Liver (tissue), 9 donors: ENCODE results near the gene MS4A7. TPM values are rescaled to one million over a fixed set of nuclear protein-coding genes. Genes with fewer than 3 reads are reported as not detected.

Experiments used
- DNase-seq: peaks from one replicate; pipeline ENCODE4 v3.0.0-alpha.2; 2017; ENCODE audit warnings: low spot score
- H3K27ac ChIP-seq, 2 donors: one replicate each; pipeline ENCODE4 v1.7.0; 2013; ENCODE audit warnings: inconsistent platforms in 2 of 2, low read length in 2 of 2, control low read depth in 1 of 2, low read depth in 1 of 2, mild to moderate bottlenecking in 1 of 2
- H3K27me3 ChIP-seq, 4 donors: one replicate each; pipeline versions ENCODE4 v1.6.1 to v1.7.0; 2013; ENCODE audit warnings: low read length in 3 of 4, inconsistent platforms in 1 of 4, mild to moderate bottlenecking in 1 of 4, moderate library complexity in 1 of 4; ENCODE audit not compliant: control insufficient read depth in 4 of 4, insufficient read depth in 4 of 4
- H3K36me3 ChIP-seq, 4 donors: one replicate each; pipeline versions ENCODE4 v1.6.1 to v1.7.0; 2013; ENCODE audit warnings: low read length in 3 of 4, mild to moderate bottlenecking in 3 of 4, low read depth in 1 of 4, moderate library complexity in 1 of 4; ENCODE audit not compliant: control insufficient read depth in 4 of 4, insufficient read depth in 3 of 4
- H3K4me1 ChIP-seq, 4 donors: one replicate each; pipeline versions ENCODE4 v1.6.1 to v1.7.0; 2013; ENCODE audit warnings: low read length in 3 of 4, mild to moderate bottlenecking in 3 of 4, moderate library complexity in 1 of 4; ENCODE audit not compliant: control insufficient read depth in 4 of 4, insufficient read depth in 4 of 4
- H3K4me3 ChIP-seq, 3 donors: one replicate each; pipeline versions ENCODE4 v1.6.1 to v1.7.0; 2013; ENCODE audit warnings: low read length in 3 of 3, control low read depth in 1 of 3, low read depth in 1 of 3, mild to moderate bottlenecking in 1 of 3
- H3K9ac ChIP-seq, 2 donors: one replicate each; pipeline ENCODE4 v1.7.0; 2013; ENCODE audit warnings: low read length in 2 of 2, mild to moderate bottlenecking in 2 of 2, moderate library complexity in 2 of 2, control low read depth in 1 of 2, low read depth in 1 of 2
- H3K9me3 ChIP-seq, 4 donors: one replicate each; pipeline versions ENCODE4 v1.6.1 to v1.7.0; 2013; ENCODE audit warnings: low read length in 3 of 4; ENCODE audit not compliant: control insufficient read depth in 4 of 4
- ATF3 ChIP-seq: IDR thresholded peaks from 2 replicates; pipeline ENCODE4 v1.6.1; 2016; ENCODE audit warnings: antibody characterized with exemption
- CTCF ChIP-seq: fragments of 150-350 bp; IDR thresholded peaks from 2 replicates; pipeline ENCODE4 v1.5.1; 2017; ENCODE audit warnings: improper control_type of control experiment, low read depth, low read length; ENCODE audit not compliant: missing input control
- EGR1 ChIP-seq, 2 donors: IDR thresholded peaks; 2 replicates each; pipeline ENCODE4 v1.6.1; 2016 to 2018; ENCODE audit warnings: antibody characterized with exemption in 2 of 2, low read depth in 2 of 2
- FOXA1 ChIP-seq: IDR thresholded peaks from 2 replicates; pipeline ENCODE4 v1.6.1; 2016; ENCODE audit warnings: antibody characterized with exemption
- FOXA2 ChIP-seq: IDR thresholded peaks from 2 replicates; pipeline ENCODE4 v1.6.1; 2016; ENCODE audit warnings: antibody characterized with exemption
- HNF4A ChIP-seq, 2 donors: conservative IDR thresholded peaks; 2 replicates each; pipeline ENCODE4 v1.6.1; 2016; ENCODE audit warnings: antibody characterized with exemption in 2 of 2, mild to moderate bottlenecking in 2 of 2
- HNF4G ChIP-seq: IDR thresholded peaks from 2 replicates; pipeline ENCODE4 v1.6.1; 2016; ENCODE audit warnings: antibody characterized with exemption
- JUND ChIP-seq, 2 donors: IDR thresholded peaks; 2 replicates each; pipeline ENCODE4 v1.6.1; 2016; ENCODE audit warnings: antibody characterized with exemption in 2 of 2
- MAX ChIP-seq: IDR thresholded peaks from 2 replicates; pipeline ENCODE4 v1.6.1; 2016; ENCODE audit warnings: antibody characterized with exemption
- NR2F2 ChIP-seq: IDR thresholded peaks from 2 replicates; pipeline ENCODE4 v1.6.1; 2016; ENCODE audit warnings: antibody characterized with exemption
- RAD21 ChIP-seq, 2 donors: IDR thresholded peaks; 2 replicates each; pipeline ENCODE4 v1.6.1; 2016; ENCODE audit warnings: antibody characterized with exemption in 2 of 2, mild to moderate bottlenecking in 2 of 2
- RXRA ChIP-seq, 2 donors: IDR thresholded peaks; 2 replicates each; pipeline ENCODE4 v1.6.1; 2017 to 2018; ENCODE audit warnings: antibody characterized with exemption in 2 of 2, mild to moderate bottlenecking in 1 of 2
- SP1 ChIP-seq: IDR thresholded peaks from 2 replicates; pipeline ENCODE4 v1.6.1; 2018; ENCODE audit warnings: antibody characterized with exemption, mild to moderate bottlenecking
- TAF1 ChIP-seq: conservative IDR thresholded peaks from 2 replicates; pipeline ENCODE4 v1.6.1; 2016; ENCODE audit warnings: antibody characterized with exemption, mild to moderate bottlenecking
- YY1 ChIP-seq: IDR thresholded peaks from 2 replicates; pipeline ENCODE4 v1.6.1; 2016; ENCODE audit warnings: antibody characterized with exemption, mild to moderate bottlenecking
- WGBS: extraction: QIAGEN DNeasy Blood & Tissue Kit; methylation state at CpG from one replicate; pipeline ENCODE4 v1.1.7; 2013; 5-methylcytosine and 5-hydroxymethylcytosine counted together
- polyA plus RNA-seq, 2 donors: library from polyadenylated mRNA; stranded (reverse) in 1 of 2; unstranded in 1 of 2; fragments of 200-250 nt in 1 of 2; fragments of >200 nt in 1 of 2; fragmentation: Nextera tagmentation in 1 of 2; extraction: Ambion mirVana in 1 of 2; gene quantifications; one replicate each; pipeline versions ENCODE4 v1.2.1 to v1.2.3, GENCODE V29; 2013 to 2015
- total RNA-seq, 2 donors: library from RNA; depleted of rRNA; stranded (reverse); fragments of >200 nt; gene quantifications; one replicate each; pipeline ENCODE4 v1.2.3, GENCODE V29; 2014
- TF ChIP-seq, protein P1 (sequence below): IDR thresholded peaks from 2 replicates; pipeline ENCODE4 v1.6.1; 2016; ENCODE audit warnings: antibody characterized with exemption
- TF ChIP-seq, protein P2 (sequence below): IDR thresholded peaks from 2 replicates; pipeline ENCODE4 v1.6.1; 2016; ENCODE audit warnings: antibody characterized with exemption, mild to moderate bottlenecking
- donor health status: healthy.
- donor health status: healthy.
- donor health status: healthy.
- donor health status: healthy.
- donor health status: healthy.

The MS4A7 gene
- total and polyA plus RNA-seq, 4 donors = 16.3 to 50.0 (median 28.5) TPM

DNA sequence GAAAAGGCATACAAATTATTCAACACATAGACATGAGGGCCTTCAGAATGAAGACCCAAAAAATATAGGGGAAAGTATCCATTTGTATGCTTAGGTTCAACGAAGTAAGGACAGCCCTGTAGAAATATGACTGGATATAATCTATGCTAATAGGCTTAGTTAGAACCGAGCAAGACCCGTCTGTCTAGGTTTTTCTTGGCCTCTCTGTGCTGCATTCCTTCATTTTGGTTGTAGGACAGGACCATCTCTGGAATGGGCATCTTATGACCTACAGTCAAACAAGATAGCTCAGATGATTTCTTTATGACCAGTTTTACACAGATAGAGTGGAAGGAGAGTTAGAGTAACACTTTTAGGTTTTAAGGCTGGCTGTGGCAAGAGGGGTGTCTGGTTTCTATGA, 5.6 kb upstream of the MS4A7 start:
- no peak overlapping the region for H3K9ac ChIP-seq
- no peak for TF ChIP-seq YY1
- TF ChIP-seq, protein P1, sequence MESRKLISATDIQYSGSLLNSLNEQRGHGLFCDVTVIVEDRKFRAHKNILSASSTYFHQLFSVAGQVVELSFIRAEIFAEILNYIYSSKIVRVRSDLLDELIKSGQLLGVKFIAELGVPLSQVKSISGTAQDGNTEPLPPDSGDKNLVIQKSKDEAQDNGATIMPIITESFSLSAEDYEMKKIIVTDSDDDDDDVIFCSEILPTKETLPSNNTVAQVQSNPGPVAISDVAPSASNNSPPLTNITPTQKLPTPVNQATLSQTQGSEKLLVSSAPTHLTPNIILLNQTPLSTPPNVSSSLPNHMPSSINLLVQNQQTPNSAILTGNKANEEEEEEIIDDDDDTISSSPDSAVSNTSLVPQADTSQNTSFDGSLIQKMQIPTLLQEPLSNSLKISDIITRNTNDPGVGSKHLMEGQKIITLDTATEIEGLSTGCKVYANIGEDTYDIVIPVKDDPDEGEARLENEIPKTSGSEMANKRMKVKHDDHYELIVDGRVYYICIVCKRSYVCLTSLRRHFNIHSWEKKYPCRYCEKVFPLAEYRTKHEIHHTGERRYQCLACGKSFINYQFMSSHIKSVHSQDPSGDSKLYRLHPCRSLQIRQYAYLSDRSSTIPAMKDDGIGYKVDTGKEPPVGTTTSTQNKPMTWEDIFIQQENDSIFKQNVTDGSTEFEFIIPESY = no peak
- peaks cover 0 to 3% (median 0%) of the 10 kb centered on the region in 4 donors for H3K27me3 ChIP-seq
- no peaks in the 10 kb centered on the region for H3K9me3 ChIP-seq
- 54% methylated on average over 3 of the region's 3 CpGs for WGBS
- H3K36me3 ChIP-seq = no peaks in the 10 kb centered on the region
- no peak for DNase-seq
- no peak overlapping the region for H3K27ac ChIP-seq
- H3K4me1 ChIP-seq = no peaks in the 10 kb centered on the region
- H3K4me3 ChIP-seq = no peak overlapping the region

- Histone ChIP-seq H3K4me3 (no peak overlapping the region), H3K27me3 (peaks cover 0 to 3% (median 0%) of the 10 kb centered on the region in 4 donors), H3K4me1 (no peaks in the 10 kb centered on the region), H3K36me3 (no peaks in the 10 kb centered on the region), H3K27ac (no peak overlapping the region), H3K9ac (no peak overlapping the region), H3K9me3 (no peaks in the 10 kb centered on the region)
- DNase-seq = no peak
- no peak for TF ChIP-seq TAF1
- TF ChIP-seq RAD21 (IDR thresholded peaks at IDR 0.05) = no peak
- TF ChIP-seq SP1 = no peak
- 87% methylated on average over 3 of the region's 3 CpGs for WGBS
These were observed 3.0 kb upstream of the MS4A7 start for GRCh38 chr11:60375316-60375715.

- Histone ChIP-seq H3K27me3 (peaks cover 0 to 3% (median 0%) of the 10 kb centered on the region in 4 donors), H3K9me3 (no peaks in the 10 kb centered on the region), H3K36me3 (no peaks in the 10 kb centered on the region), H3K9ac (no peak overlapping the region), H3K4me1 (no peaks in the 10 kb centered on the region), H3K4me3 (no peak overlapping the region), H3K27ac (no peak overlapping the region)
- WGBS = 83% methylated on average over 3 of the region's 3 CpGs
- DNase-seq = no peak
- no peak for TF ChIP-seq HNF4G
- TF ChIP-seq RAD21 (IDR thresholded peaks at IDR 0.05) = no peak
- TF ChIP-seq HNF4A (conservative IDR thresholded peaks at IDR 0.05) = no peak
- TF ChIP-seq MAX = no peak
- TF ChIP-seq, protein P1 = no peak
- no peak for TF ChIP-seq CTCF
- TF ChIP-seq JUND (IDR thresholded peaks at IDR 0.05) = no peak
- no peak for TF ChIP-seq FOXA2
- TF ChIP-seq, protein P2, sequence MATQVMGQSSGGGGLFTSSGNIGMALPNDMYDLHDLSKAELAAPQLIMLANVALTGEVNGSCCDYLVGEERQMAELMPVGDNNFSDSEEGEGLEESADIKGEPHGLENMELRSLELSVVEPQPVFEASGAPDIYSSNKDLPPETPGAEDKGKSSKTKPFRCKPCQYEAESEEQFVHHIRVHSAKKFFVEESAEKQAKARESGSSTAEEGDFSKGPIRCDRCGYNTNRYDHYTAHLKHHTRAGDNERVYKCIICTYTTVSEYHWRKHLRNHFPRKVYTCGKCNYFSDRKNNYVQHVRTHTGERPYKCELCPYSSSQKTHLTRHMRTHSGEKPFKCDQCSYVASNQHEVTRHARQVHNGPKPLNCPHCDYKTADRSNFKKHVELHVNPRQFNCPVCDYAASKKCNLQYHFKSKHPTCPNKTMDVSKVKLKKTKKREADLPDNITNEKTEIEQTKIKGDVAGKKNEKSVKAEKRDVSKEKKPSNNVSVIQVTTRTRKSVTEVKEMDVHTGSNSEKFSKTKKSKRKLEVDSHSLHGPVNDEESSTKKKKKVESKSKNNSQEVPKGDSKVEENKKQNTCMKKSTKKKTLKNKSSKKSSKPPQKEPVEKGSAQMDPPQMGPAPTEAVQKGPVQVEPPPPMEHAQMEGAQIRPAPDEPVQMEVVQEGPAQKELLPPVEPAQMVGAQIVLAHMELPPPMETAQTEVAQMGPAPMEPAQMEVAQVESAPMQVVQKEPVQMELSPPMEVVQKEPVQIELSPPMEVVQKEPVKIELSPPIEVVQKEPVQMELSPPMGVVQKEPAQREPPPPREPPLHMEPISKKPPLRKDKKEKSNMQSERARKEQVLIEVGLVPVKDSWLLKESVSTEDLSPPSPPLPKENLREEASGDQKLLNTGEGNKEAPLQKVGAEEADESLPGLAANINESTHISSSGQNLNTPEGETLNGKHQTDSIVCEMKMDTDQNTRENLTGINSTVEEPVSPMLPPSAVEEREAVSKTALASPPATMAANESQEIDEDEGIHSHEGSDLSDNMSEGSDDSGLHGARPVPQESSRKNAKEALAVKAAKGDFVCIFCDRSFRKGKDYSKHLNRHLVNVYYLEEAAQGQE = no peak
- TF ChIP-seq FOXA1 = no peak
- TF ChIP-seq RXRA (IDR thresholded peaks at IDR 0.05) = no peak
- TF ChIP-seq ATF3 = no peak
- no peak for TF ChIP-seq EGR1 (IDR thresholded peaks at IDR 0.05; ENCODE audit: low read depth in 2 of 2)
- TF ChIP-seq YY1 = no peak
- TF ChIP-seq NR2F2 = no peak
These were observed 1.7 kb upstream of the MS4A7 start for GRCh38 chr11:60376601-60377000.
